Fibroblast of lung (primary cell): ENCODE measurements around the gene FAM13A.

Experiments used
- EZH2 ChIP-seq: IDR thresholded peaks from 2 replicates; pipeline ENCODE4 v1.5.1; 2012; ENCODE audit warnings: low read length, control low read depth, mild to moderate bottlenecking; ENCODE audit errors: missing control alignments
- TF ChIP-seq, protein P1 (sequence below), 2 donors: IDR thresholded peaks in 1 of 2; conservative IDR thresholded peaks in 1 of 2; 1 replicate in 1 of 2; 2 replicates in 1 of 2; pipeline ENCODE4 v1.5.1; 2011 to 2012; ENCODE audit warnings: low read length in 2 of 2, control low read depth in 1 of 2, inconsistent platforms in 1 of 2, low read depth in 1 of 2, mild to moderate bottlenecking in 1 of 2

DNA sequence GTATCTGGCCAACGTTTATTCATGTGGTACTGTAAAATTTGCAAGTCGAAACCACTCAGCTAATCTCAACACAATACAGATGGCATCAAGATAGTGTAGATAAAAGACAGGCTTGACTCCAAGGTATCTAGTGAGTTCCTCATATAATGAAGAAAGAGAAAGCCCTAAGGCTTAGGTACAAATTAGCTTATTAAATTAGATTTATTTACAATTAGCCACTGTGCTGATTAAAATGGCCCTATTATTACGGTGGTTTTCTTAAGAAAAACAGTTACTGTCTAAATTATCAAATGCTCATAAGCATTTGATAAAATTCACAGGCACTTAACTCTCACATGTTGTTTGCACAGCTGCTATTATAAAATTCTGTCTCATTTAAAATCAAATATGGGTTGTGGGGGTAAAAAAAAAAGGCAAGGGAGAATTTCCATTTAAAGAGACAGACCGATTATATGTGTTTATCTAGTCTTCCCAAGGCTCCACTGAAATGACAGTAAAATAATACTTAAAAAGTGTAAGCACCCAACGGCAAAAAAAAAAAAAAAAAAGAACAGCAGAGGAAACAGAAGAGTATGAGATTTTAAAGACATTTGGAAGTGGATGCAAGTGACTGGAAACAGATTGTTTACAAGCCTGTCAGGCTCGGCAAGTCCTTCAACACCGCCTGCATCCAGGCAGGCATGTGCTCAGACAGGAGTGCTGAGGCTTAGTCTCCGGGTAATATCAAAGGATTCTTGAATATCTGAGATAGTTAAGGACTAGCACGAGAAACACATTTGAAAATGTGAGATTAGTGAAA, 55.1 kb downstream of the FAM13A start:
- TF ChIP-seq, protein P1, sequence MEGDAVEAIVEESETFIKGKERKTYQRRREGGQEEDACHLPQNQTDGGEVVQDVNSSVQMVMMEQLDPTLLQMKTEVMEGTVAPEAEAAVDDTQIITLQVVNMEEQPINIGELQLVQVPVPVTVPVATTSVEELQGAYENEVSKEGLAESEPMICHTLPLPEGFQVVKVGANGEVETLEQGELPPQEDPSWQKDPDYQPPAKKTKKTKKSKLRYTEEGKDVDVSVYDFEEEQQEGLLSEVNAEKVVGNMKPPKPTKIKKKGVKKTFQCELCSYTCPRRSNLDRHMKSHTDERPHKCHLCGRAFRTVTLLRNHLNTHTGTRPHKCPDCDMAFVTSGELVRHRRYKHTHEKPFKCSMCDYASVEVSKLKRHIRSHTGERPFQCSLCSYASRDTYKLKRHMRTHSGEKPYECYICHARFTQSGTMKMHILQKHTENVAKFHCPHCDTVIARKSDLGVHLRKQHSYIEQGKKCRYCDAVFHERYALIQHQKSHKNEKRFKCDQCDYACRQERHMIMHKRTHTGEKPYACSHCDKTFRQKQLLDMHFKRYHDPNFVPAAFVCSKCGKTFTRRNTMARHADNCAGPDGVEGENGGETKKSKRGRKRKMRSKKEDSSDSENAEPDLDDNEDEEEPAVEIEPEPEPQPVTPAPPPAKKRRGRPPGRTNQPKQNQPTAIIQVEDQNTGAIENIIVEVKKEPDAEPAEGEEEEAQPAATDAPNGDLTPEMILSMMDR (conservative IDR thresholded peaks at IDR 0.05 in 1 of 2, IDR thresholded peaks at IDR 0.05 in 1 of 2; ENCODE audit: low read depth in 1 of 2, low read length in 2 of 2) = no peak
- no peak for TF ChIP-seq EZH2
